ELR (cell line): Measurements from ENCODE around the gene JPH3.

Source experiments
- DNase-seq: peaks from one replicate; pipeline ENCODE4 v3.0.0-alpha.2; 2015; ENCODE audit warnings: low read depth

JPH3 gene

GRCh38 chr16:87601401-87601981, 817 bp upstream of the JPH3 start:
- DNase-seq: no peak

DNA sequence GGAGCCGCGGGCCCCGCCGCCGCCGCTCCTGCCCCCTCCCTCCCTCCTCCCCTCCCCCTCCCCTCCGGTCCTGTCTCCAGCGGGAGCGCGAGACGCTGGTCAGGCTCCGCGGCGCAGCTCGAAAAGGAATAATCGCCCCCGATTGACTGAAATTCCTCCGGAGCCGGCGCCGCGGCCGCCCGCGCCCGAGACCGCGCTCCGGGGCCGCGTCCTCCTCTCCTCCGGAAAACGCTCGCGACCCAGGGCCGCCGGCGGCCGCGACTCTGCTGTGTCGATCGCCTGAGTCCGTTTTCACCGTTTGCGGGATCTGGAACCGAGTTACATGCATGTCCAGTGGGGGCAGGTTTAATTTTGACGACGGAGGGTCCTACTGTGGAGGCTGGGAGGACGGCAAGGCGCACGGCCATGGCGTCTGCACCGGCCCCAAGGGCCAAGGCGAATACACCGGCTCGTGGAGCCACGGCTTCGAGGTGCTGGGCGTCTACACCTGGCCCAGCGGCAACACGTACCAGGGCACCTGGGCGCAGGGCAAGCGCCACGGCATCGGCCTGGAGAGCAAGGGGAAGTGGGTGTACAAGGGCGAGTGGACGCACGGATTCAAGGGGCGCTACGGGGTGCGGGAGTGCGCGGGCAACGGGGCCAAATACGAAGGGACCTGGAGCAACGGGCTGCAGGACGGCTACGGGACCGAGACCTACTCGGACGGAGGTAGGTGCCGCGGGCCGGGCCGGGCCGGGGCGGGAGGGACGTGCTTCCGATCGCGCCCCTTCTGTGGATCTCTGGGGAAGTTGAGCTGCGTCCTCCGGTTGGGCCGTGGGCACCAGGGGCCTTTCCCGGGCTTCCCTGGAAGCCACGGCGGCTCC, 744 bp downstream of the JPH3 start:
- DNase-seq: peak; percentile 13

DNA sequence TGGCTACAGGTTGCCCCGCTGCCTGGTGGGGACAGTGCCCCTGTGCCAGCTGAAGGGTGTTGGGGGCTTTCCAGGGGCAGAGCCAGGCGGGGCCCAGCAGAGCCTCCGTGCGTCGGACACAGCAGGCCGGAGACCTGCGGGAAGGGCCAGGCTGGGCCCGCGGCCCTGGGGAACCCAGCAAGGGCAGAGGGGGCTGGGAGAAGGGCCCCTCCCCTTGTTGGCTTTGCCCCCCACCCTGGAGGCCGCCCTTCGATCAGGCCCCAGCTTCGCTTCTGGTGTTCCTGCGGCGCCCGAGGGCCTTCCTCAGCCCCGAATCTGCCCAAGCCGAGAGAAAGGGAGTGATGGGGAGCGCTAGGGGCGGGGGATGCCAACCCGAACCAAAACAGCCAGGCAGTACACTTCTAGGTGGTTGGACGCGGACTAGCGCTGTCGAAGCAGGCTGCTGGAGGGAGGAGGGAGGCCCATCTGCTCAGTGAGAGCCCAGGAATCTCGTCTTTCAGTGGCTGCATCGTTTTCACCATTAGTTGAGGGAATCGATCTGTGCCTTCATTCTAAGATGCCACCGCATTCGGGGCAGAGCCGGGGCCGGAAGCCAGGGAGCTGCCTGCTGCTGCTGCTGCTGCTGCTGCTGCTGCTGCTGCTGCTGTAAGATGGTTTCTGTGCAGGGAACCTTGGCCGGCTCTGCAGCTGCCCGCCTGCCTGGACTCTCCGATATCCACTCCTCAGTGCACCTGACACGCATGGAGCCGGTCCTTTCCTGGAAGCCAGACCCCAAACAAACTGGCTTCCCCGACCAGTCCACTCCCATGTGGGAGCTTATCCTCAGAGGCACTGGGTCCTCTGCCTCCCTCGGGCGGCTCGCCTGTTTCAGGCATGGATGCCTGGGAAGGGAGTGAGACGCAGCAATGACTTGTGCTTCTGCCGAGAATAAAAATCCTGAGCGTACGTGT, 1.7 kb downstream of the JPH3 start:
- DNase-seq: no peak

DNA sequence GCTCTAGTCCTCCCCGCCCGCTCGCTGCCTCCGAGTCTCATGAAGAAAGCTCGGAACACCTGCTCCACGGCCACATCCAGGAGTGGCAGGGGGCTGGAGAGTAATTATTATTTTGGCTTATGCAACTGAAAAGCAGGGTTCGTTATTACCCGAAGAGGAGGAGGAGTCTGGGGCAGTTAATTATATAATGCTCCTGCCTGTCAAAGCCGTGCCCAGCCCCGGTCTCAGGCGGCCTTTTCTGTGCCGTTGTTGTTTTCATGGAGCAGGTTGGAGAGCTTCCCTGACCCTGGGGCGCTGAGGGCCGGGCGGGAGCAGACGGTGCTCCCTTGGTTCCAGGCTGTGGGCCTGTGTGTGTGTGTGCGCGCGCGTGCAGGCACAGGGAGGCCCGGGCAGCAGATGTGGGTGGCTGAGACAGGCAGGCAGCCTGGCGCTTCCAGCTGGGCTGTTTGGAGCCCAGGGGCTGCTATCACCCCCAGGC, 2.4 kb downstream of the JPH3 start:
- DNase-seq: no peak

DNA sequence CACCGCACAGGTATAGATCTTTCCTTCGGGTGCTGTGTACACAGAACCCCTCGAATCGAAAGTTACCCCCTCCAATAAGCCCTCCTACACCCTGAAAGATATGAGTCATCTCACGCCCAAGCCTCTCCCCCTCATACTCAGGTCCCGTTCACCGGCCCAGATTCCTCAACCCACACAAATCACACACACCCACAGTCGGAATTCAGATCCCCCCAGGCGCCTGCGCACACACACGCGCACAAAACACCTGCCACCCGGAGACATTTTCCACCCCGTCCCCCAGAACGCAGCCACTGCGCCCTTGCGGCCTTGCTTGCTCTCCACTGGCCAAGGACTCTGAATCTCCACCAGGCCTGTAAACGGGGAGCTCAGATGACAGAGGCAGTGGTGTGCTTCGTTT, 4.9 kb downstream of the JPH3 start:
- DNase-seq: no peak

GRCh38 chr16:87607871-87608270, 5.6 kb downstream of the JPH3 start:
- no peak for DNase-seq

GRCh38 chr16:87608400-87608985, 6.2 kb downstream of the JPH3 start:
- DNase-seq: peak; percentile 64

DNA sequence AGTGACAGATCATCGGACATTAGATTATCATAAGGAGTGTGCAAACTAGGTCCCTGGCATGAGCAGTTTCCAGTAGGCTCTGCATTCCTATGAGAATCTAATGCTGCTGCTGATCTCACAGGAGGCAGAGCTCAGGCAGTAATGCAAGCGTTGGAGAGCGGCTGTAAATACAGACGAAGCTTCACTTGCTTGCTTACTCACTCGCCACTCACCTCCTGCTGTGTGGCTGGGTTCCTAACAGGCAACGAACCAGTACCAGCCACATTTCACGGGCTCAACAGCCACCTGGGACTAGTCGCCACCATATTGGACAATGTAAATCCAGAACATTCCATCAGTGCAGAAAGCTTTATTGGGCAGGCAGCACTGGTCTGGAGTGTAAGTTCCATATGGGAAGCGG, 7.7 kb downstream of the JPH3 start:
- no peak for DNase-seq

GRCh38 chr16:87611456-87611855, 9.1 kb downstream of the JPH3 start:
- DNase-seq: no peak

DNA sequence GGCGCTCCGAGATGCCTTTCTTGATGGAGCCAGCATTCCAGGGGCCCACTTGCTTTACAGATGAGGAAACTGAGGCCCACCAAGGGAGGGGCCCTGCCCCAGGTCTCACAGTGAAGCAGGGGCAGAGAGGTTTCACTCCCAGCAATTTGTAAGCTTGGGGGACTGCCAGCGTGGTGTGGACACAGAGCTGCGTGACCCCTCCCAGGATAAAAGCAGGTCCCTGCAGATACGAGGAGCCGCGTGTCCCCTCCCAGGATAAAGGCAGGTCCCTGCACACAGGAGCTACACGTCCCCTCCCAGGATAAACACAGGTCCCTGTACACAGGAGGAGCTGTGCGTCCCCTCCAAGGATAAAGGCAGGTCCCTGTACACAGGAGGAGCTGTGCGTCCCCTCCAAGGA, 11.7 kb downstream of the JPH3 start:
- DNase-seq: no peak

GRCh38 chr16:87615621-87616041, 13.3 kb downstream of the JPH3 start:
- DNase-seq: no peak

DNA sequence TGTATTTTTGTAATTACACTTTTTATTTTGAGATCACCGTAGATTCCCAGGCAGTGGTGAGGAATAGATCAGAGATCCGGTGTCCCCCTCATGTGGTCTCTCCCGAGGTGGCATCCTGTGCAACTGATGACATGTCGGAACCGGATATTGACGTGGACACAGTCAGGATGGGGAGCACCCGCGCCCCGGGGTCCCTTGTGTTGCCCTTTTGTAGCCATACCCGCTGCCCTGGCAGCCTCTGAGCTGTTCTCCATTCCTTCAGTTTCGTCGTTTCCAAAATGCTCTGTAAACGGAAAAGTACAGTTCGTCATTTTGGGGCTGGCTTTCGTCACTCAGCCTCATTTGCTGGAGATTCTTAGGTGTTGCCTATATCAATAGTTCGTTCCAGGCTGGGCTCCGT, 14.2 kb downstream of the JPH3 start:
- DNase-seq: no peak

DNA sequence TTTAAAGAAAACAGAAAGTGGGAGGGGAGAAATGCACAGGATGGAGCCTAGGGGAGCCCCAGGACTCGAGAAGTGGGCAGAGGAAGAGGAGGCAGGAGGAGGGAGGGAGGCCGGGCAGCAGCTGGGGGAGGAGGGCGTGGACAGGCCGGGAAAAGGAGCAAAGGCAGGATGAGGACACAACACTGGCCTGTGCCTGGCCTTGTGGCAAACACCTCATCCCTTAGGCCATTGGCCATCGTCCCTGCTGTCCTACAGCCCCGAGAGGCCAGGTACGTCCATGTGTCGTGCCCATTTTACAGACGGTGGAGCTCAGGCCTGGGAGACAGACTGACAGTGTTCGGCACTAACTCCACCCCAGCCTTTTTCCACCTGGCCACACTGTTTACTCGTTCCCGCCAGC, 15.9 kb downstream of the JPH3 start:
- DNase-seq: no peak

GRCh38 chr16:87619360-87620200, 17.3 kb downstream of the JPH3 start:
- DNase-seq: no peak

- no peak for DNase-seq
These were observed 17.8 kb downstream of the JPH3 start for GRCh38 chr16:87620201-87620495.

- DNase-seq: no peak
These were observed 19.2 kb downstream of the JPH3 start for GRCh38 chr16:87621550-87621829.

GRCh38 chr16:87621976-87622713, 19.8 kb downstream of the JPH3 start:
- no peak for DNase-seq

DNA sequence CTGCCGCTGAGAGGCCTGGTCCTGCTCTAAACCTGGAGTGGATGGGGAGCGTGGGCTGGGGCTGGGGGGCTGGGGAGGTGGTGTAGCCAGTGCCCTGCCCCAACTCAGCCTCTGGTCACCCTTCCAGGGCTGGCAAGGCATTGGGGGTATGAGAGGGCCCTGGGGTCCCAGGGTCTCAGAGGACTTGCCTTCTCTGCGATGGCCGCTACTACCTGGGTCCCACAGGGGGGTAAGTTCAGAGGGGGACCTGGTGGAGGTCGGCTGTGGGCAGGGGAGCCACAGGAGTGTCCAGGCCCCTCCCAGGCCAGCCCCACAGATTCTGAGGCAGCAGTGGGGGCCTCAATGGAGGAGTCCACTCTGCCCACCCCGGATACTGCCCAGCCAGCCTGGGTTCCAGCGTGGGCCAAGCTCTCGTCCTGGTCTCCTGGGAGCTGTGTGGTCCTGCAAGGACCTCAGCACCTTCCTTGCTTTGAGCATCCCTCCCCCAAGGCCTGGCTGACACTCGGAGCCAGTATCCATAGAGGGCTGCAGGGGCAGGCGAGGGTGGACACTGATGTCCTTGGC, 20.5 kb downstream of the JPH3 start:
- no peak for DNase-seq

- DNase-seq: no peak
These were observed 23.0 kb downstream of the JPH3 start for GRCh38 chr16:87625241-87625797.

GRCh38 chr16:87626401-87626800, 24.1 kb downstream of the JPH3 start:
- no peak for DNase-seq
